GM21717 (cell line): Measurements from ENCODE around the gene FBLN1.

ENCODE experiments used
- ATAC-seq: cut with Tn5 transposase; IDR thresholded peaks from one replicate; pipeline ENCODE4 v1.9.1; 2021; ENCODE audit warnings: mild to moderate bottlenecking, moderate library complexity; ENCODE audit not compliant: unreplicated experiment

FBLN1 gene

GRCh38 chr22:45503816-45504372 lies 1.2 kb downstream of the FBLN1 start:
- ATAC-seq, result no peak

- ATAC-seq, result no peak
Observed at GRCh38 chr22:45504373-45505341, 2.0 kb downstream of the FBLN1 start.

GRCh38 chr22:45505991-45506747 lies 3.5 kb downstream of the FBLN1 start:
- no peak for ATAC-seq

- ATAC-seq, result no peak
Observed at GRCh38 chr22:45506816-45507360, 4.2 kb downstream of the FBLN1 start.

GRCh38 chr22:45507798-45508197 lies 5.1 kb downstream of the FBLN1 start:
- ATAC-seq, result no peak

GRCh38 chr22:45508814-45509213 lies 6.1 kb downstream of the FBLN1 start:
- ATAC-seq, result no peak

- no peak for ATAC-seq
Observed at GRCh38 chr22:45510376-45511232, 7.9 kb downstream of the FBLN1 start.

- ATAC-seq, result no peak
Observed at GRCh38 chr22:45511847-45512261, 9.2 kb downstream of the FBLN1 start.

- ATAC-seq, result no peak
Observed at GRCh38 chr22:45512363-45512762, 9.7 kb downstream of the FBLN1 start.

- no peak for ATAC-seq
Observed at GRCh38 chr22:45515676-45516075, 13.0 kb downstream of the FBLN1 start.

- no peak for ATAC-seq
Observed at GRCh38 chr22:45516163-45516562, 13.5 kb downstream of the FBLN1 start.

GRCh38 chr22:45516923-45517675 lies 14.4 kb downstream of the FBLN1 start:
- ATAC-seq, result no peak

GRCh38 chr22:45518136-45518535 lies 15.5 kb downstream of the FBLN1 start:
- ATAC-seq, result no peak

- ATAC-seq, result no peak
Observed at GRCh38 chr22:45518580-45518991, 15.9 kb downstream of the FBLN1 start.

- no peak for ATAC-seq
Observed at GRCh38 chr22:45521178-45521577, 18.5 kb downstream of the FBLN1 start.

- no peak for ATAC-seq
Observed at GRCh38 chr22:45522462-45522861, 19.8 kb downstream of the FBLN1 start.

- ATAC-seq, result no peak
Observed at GRCh38 chr22:45524157-45524556, 21.5 kb downstream of the FBLN1 start.

GRCh38 chr22:45524966-45525365 lies 22.3 kb downstream of the FBLN1 start:
- no peak for ATAC-seq

GRCh38 chr22:45525480-45525879 lies 22.8 kb downstream of the FBLN1 start:
- ATAC-seq, result no peak

- no peak for ATAC-seq
Observed at GRCh38 chr22:45526281-45526680, 23.6 kb downstream of the FBLN1 start.
